Right cardiac atrium (tissue), 5 donors: Measurements from ENCODE around the gene RIPPLY1. TPM values are rescaled to one million over a fixed set of nuclear protein-coding genes. Genes with fewer than 3 reads are reported as not detected.

Experiments
- ATAC-seq, 2 donors: fragments of 200-7000 bp; cut with Tn5 transposase; one replicate each; pipeline versions ENCODE4 v1.8.0 to v1.9.1; 2020; ENCODE audit warnings: moderate library complexity in 2 of 2, mild to moderate bottlenecking in 1 of 2
- DNase-seq, 3 donors: peaks; one replicate each; pipeline ENCODE4 v3.0.0-alpha.2; 2020
- H3K27ac ChIP-seq: one replicate; pipeline ENCODE4 v1.5.1; 2013; ENCODE audit warnings: mild to moderate bottlenecking, low read length, control low read depth, moderate library complexity
- H3K27me3 ChIP-seq: one replicate; pipeline ENCODE4 v1.6.1; 2013; ENCODE audit not compliant: control insufficient read depth, insufficient read depth
- H3K4me1 ChIP-seq: one replicate; pipeline ENCODE4 v1.6.1; 2013; ENCODE audit warnings: low read length; ENCODE audit not compliant: control insufficient read depth, insufficient read depth
- H3K4me3 ChIP-seq: one replicate; pipeline ENCODE4 v1.5.1; 2013; ENCODE audit warnings: low read length, control low read depth
- H3K9me3 ChIP-seq: one replicate; pipeline ENCODE4 v1.6.1; 2013; ENCODE audit warnings: low read length; ENCODE audit not compliant: control insufficient read depth
- WGBS: extraction: QIAGEN DNeasy Blood & Tissue Kit; methylation state at CpG from one replicate; pipeline ENCODE4 v1.1.7; 2013; 5-methylcytosine and 5-hydroxymethylcytosine counted together
- intact Hi-C, 4 donors: fragments of 100-400 bp; cut with DNase I; formaldehyde crosslinking; loops; one replicate each; pipeline versions ENCODE4 v1.11.0 to v1.14.0; 2022 to 2023
- polyA plus RNA-seq: library from polyadenylated mRNA; stranded (reverse); fragments of 200-250 nt; gene quantifications from one replicate; pipeline ENCODE4 v1.2.3, GENCODE V29; 2013
- total RNA-seq, 4 donors: library from RNA; stranded (reverse); fragmentation: NEBNext Ultra II Directional; extraction: Animal tissue kit (Norgen Biotek cat#: 25700); gene quantifications; one replicate each; pipeline ENCODE4 v1.2.1, GENCODE V29; 2021
- donor health status: healthy with polysubstance abuse.
- donor health status: DM: no; HTN: yes; CAD: no.
- donor health status: DM: no; HTN: no; CAD: no.
- donor health status: DM: no; HTN: yes; CAD: no; lungs with severe emphysema.
- donor health status: DM: yes; HTN: yes; CAD: no.

RIPPLY1 gene
- total and polyA plus RNA-seq, 5 donors: not detected

GRCh38 chrX:106935175-106935574 is 32.0 kb upstream of the RIPPLY1 start:
- DNase-seq (peak in 1 of 3 donors; percentile 15), ATAC-seq (no peak)
- no peak overlapping the region for H3K27ac ChIP-seq
- no peaks in the 10 kb centered on the region for H3K9me3 ChIP-seq
- peaks cover 10% of the 10 kb centered on the region for H3K4me1 ChIP-seq
- intact Hi-C loops: no loop called here
- H3K4me3 ChIP-seq: no peak overlapping the region
- H3K27me3 ChIP-seq: no peaks in the 10 kb centered on the region
- 22% methylated on average over 4 of the region's 4 CpGs for WGBS

- ATAC-seq: peak; percentile 40 to 48
- intact Hi-C loops: no loop called here
- DNase-seq: peak in 2 of 3 donors; percentile 34 to 56
- WGBS: 2% methylated on average over 3 of the region's 3 CpGs
- Histone ChIP-seq H3K4me3 (no peak overlapping the region), H3K4me1 (peaks cover 10% of the 10 kb centered on the region), H3K27ac (peak overlapping the region; percentile 72), H3K9me3 (no peaks in the 10 kb centered on the region), H3K27me3 (no peaks in the 10 kb centered on the region)
These were observed 30.4 kb upstream of the RIPPLY1 start for GRCh38 chrX:106933538-106933961.

GRCh38 chrX:106932960-106933537 is 29.9 kb upstream of the RIPPLY1 start:
- intact Hi-C loops: no loop called here
- Histone ChIP-seq H3K27me3 (no peaks in the 10 kb centered on the region), H3K27ac (peak overlapping the region; percentile 72), H3K9me3 (no peaks in the 10 kb centered on the region), H3K4me3 (no peak overlapping the region), H3K4me1 (peaks cover 10% of the 10 kb centered on the region)
- peak in 1 of 3 donors; percentile 38 for DNase-seq
- ATAC-seq: peak; percentile 68 to 85
- 48% methylated on average over 6 of the region's 6 CpGs for WGBS

GRCh38 chrX:106932492-106932923 is 29.4 kb upstream of the RIPPLY1 start:
- ATAC-seq (peak; percentile 80 to 82), DNase-seq (no peak)
- 75% methylated on average over 4 of the region's 4 CpGs for WGBS
- Histone ChIP-seq H3K9me3 (no peaks in the 10 kb centered on the region), H3K4me1 (peaks cover 10% of the 10 kb centered on the region), H3K4me3 (no peak overlapping the region), H3K27ac (peak overlapping the region; percentile 61), H3K27me3 (no peaks in the 10 kb centered on the region)
- intact Hi-C loops: no loop called here

- H3K9me3 ChIP-seq: no peaks in the 10 kb centered on the region
- no peak for ATAC-seq
- WGBS: 85% methylated on average over 3 of the region's 3 CpGs
- DNase-seq: no peak
- peak overlapping the region; percentile 58 for H3K27ac ChIP-seq
- no peak overlapping the region for H3K4me3 ChIP-seq
- intact Hi-C loops: no loop called here
- peaks cover 10% of the 10 kb centered on the region for H3K4me1 ChIP-seq
- H3K27me3 ChIP-seq: no peaks in the 10 kb centered on the region
These were observed 28.8 kb upstream of the RIPPLY1 start for GRCh38 chrX:106931831-106932491.

- Histone ChIP-seq H3K4me1 (peaks cover 6% of the 10 kb centered on the region), H3K27me3 (no peaks in the 10 kb centered on the region), H3K9me3 (no peaks in the 10 kb centered on the region), H3K4me3 (no peak overlapping the region), H3K27ac (no peak overlapping the region)
- no peak for ATAC-seq
- intact Hi-C loops: no loop called here
- WGBS: 95% methylated on average over 4 of the region's 4 CpGs
- DNase-seq: no peak
These were observed 25.1 kb upstream of the RIPPLY1 start for GRCh38 chrX:106928227-106928626.

- Histone ChIP-seq H3K4me1 (peaks cover 3% of the 10 kb centered on the region), H3K4me3 (no peak overlapping the region), H3K27me3 (no peaks in the 10 kb centered on the region), H3K9me3 (no peaks in the 10 kb centered on the region), H3K27ac (no peak overlapping the region)
- DNase-seq (no peak), ATAC-seq (no peak)
- WGBS: 65% methylated on average over 5 of the region's 5 CpGs
- intact Hi-C loops: no loop called here
These were observed 24.6 kb upstream of the RIPPLY1 start for GRCh38 chrX:106927700-106928099.

- ATAC-seq (no peak), DNase-seq (no peak)
- Histone ChIP-seq H3K9me3 (no peaks in the 10 kb centered on the region), H3K27me3 (no peaks in the 10 kb centered on the region), H3K27ac (no peak overlapping the region), H3K4me1 (peaks cover under 1% of the 10 kb centered on the region), H3K4me3 (no peak overlapping the region)
- 94% methylated on average over 3 of the region's 3 CpGs for WGBS
- intact Hi-C loops: no loop called here
These were observed 23.9 kb upstream of the RIPPLY1 start for GRCh38 chrX:106927023-106927422.

- Histone ChIP-seq H3K9me3 (no peaks in the 10 kb centered on the region), H3K4me1 (peaks cover 2% of the 10 kb centered on the region), H3K27me3 (no peaks in the 10 kb centered on the region), H3K4me3 (no peak overlapping the region), H3K27ac (no peak overlapping the region)
- no peak for DNase-seq
- intact Hi-C loops: no loop called here
- WGBS: 52% methylated on average over 2 of the region's 2 CpGs
- no peak for ATAC-seq
These were observed 18.5 kb upstream of the RIPPLY1 start for GRCh38 chrX:106921637-106922036.

- no peak for ATAC-seq
- no peak for DNase-seq
- Histone ChIP-seq H3K4me3 (no peak within 1 kb of the TSS), H3K4me1 (peaks cover 2% of the 10 kb centered on the region), H3K27ac (no peak within 1 kb of the TSS), H3K9me3 (no peaks in the 10 kb centered on the region), H3K27me3 (no peaks in the 10 kb centered on the region)
- intact Hi-C loops: no loop called here
- 48% methylated on average over 2 of the region's 2 CpGs for WGBS
These were observed 16.9 kb upstream of the RIPPLY1 start, which contains the start of gene CLDN2 for GRCh38 chrX:106919932-106920452. Gene CLDN2 (plus strand): TSS chrX:106920402. CDS start chrX:106928229, 7,827 bp downstream.

- intact Hi-C loops: no loop called here
- no peaks in the 10 kb centered on the region for H3K9me3 ChIP-seq
- H3K4me3 ChIP-seq: no peak overlapping the region
- DNase-seq (no peak), ATAC-seq (no peak)
- WGBS: 54% methylated on average over 6 of the region's 6 CpGs
- peaks cover 2% of the 10 kb centered on the region for H3K4me1 ChIP-seq
- no peaks in the 10 kb centered on the region for H3K27me3 ChIP-seq
- no peak overlapping the region for H3K27ac ChIP-seq
These were observed 14.8 kb upstream of the RIPPLY1 start for GRCh38 chrX:106917830-106918500.
